GM10847 (cell line): ENCODE results near the gene STK4.

Source experiments
- POLR2A ChIP-seq: IDR thresholded peaks from 2 replicates; pipeline ENCODE4 v1.6.1; 2011; ENCODE audit not compliant: insufficient read length; ENCODE audit errors: extremely low read depth

The STK4 gene

DNA sequence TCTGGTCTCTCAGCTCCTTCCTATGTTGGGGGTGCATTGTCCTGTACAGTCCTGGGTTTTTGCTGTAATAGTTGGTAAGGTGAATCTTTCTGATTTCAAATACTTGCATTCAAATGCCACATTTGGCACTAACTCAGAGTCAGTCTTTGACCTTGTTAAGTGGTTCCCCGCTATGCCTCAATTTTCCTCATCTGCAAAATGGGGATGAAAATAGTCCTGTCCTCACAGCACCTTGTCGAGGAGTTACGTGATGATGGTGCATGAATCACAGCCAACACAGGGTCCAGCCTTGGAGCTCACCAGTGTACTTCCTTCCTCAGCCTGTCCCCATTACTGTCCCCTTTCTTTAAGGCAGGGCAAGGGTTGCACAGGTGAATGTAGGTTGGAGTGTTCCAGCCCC lies 147.6 kb downstream of the STK4 start:
- TF ChIP-seq POLR2A, result no peak

DNA sequence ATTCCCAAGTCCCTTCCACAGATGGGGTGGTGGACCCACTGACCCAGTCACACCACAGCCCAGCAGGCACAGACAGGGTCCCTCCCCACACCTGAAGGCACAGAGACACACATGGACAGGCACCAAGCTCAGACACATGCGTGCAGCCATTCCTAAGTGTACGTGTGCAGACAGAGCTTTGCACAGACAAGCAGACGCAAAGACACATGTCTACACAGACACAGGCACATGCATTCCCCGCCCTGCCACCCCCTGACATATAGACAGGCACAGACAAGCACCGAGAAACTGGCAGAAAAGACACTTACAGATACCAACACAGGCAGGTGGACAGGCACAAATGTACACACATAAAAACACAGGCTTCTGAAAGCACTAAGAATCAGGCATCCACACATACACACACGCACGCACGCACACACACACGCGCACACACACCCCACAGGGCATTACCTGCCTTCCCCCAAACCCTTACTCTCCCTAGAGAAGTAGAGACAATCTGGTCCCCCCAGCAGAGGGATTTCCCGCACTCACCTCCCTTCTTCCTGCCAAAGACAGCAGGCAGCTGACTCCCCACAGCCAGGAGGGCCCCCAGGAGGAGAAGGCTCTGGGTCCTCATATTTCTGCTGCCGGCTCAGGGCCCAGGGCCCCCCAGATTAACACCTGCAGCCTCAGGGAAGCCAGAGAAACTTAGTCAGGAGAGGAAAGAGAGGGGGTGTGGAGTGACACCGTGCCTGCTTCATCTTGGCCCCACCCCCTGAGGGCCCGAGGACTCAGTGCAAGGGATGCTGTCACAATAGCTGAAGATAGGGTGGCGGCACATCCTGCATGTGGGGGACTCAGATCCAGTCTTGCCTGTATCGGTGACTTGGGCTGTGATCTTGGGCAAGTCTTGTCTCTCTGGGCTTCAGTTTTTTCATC lies 148.4 kb downstream of the STK4 start, which contains the start of gene WFDC5:
Gene WFDC5 (minus strand): TSS at position 710 of the 921 bp plus-strand sequence. CDS start 91 bp downstream, at position 619.
- TF ChIP-seq POLR2A, result no peak

DNA sequence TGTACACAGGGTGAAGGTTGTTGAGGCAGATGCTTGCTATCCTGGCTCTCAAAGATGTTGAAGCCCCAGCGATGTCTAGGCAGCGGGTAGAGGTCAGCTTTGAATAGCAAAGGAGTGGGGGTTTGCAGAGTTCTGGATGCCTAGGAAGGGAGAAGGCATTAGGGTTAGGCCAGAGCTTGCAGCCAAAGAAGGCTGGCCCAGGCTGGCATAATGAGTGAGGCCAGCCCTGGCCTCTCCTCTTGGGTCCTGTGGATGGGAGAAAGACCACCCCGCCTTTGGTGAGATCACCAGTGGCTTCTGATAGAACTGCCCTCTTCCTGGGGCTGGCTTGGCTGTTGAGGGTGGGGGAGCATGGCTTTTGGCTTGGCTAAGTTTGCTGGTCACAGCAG lies 149.1 kb downstream of the STK4 start:
- no peak for TF ChIP-seq POLR2A

DNA sequence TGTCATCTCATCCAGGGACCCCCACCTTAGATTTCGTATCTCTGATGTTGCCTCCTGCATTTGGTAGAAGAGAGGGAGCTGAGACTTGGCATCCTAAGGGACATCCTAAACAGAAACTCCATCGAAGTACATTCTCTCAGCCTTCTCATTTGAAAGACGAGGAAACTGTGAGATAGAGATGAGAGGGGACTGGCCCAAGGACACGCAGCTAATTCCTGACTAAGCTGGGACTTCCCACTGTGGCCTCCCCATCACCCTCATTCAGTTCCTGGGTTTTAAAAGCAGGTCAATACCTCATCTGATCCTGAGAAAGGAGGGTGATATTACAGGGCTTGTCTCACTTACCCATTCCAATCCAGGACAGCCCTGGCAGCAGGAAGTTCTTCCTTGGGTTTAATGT lies 149.5 kb downstream of the STK4 start:
- no peak for TF ChIP-seq POLR2A

DNA sequence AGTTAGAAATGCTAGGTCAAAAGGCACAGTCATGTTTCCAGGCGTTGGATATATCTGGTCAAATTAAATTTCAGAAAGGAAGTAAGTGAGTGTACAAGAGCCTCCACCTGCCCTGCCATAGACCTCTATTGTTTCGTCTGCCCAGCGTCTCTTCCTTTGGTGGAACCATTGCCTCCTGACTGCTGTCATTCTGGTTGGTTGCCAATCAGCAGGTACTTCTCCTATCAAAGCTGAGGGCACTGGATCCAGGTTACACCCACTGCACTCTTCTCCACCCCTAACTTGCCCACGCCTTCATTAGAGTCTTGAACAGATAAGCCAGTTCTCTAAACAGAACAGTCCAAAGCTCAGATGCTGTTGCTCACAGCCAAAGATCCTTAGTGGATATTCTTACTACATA lies 151.3 kb downstream of the STK4 start:
- TF ChIP-seq POLR2A, result no peak

DNA sequence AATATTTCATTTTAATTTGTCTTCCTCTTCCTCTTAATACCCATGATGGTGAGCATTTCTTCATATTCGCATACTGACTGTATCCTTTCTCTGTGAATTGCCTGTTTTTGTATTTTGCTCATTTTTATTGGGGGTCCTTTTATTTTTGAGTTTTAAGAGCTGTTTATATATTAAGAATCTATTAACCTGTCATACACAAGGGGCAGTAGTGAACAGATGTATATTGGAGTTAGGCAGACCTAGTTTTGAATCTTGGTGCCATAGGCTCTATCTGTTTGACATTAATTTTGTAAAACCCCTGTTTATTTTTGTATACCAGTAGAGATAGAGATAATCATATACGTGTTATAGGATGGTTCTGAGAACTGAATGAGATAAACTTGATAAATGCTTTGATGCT lies 151.7 kb downstream of the STK4 start:
- no peak for TF ChIP-seq POLR2A

DNA sequence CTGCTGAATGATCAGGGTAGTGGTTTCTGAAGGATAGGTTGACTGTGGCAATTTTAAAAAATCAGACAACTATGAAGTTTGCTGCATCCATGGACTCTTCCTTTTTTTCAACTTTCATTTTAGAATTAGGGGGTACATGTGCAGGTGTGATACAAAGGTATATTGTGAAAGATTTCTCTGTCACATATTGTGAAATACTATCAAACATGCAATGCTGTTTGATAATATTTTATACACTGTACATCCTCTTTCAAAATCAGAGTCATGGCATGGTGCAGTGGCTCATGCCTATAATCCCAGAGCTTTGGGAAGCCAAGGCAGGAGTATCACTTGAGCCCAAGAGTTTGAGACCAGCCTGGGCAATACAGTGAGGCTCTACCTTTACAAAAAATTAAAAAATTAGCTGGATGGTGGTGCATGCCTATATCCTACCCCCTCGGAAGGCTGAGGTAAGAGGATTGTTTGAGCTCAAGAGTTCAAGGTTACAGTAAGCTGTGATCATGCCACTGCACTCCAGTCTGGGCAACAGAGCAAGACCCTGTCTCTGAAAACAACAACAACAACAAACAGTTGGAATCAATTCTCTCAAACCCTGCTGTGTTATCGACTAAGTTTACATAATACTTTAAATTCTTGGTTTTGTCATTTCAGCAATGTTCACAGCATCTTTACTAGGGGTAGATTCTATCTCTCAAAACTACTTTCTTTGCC lies 153.4 kb downstream of the STK4 start:
- TF ChIP-seq POLR2A, result no peak

DNA sequence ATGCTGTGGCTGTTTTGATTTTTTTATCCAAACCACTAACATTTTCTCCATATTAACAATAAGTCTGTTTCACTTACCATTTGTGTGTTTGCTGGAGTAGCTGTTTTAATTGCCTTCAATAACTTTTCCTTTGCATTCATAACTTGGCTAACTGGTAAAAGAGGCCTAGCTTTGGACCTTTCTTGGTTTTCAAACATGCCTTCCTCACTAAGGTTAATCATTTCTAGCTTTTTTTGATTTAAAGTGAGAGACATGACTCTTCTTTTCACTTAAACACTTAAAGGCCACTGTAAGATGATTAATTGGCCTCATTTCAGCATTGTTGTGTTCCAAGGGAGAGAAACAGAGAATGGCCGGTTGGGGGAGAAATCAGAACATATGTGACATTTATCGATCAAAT lies 155.1 kb downstream of the STK4 start:
- TF ChIP-seq POLR2A, result no peak

DNA sequence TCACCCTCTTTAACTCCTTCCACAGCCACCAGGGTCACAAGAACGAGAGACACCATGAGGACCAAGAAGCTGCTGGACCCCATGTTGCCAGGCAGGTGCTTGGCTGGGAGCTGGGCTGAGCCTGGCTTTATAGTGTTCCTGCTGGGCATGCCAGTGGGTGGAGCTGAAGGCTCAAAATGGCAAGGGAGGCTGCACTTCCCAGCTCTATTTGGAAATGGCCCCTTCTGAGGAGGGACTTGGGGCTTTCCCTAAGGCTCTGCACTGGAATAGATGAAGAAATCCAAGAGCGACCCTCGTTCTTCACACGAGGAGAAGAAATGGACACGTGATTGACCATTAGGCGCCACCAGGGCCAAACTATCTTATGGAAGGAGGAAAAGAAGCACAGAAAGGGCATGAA lies 158.1 kb downstream of the STK4 start, which contains the start of gene WFDC12:
Gene WFDC12 (minus strand): TSS at position 101 of the 400 bp plus-strand sequence. CDS start 18 bp downstream, at position 83.
- TF ChIP-seq POLR2A, result no peak

DNA sequence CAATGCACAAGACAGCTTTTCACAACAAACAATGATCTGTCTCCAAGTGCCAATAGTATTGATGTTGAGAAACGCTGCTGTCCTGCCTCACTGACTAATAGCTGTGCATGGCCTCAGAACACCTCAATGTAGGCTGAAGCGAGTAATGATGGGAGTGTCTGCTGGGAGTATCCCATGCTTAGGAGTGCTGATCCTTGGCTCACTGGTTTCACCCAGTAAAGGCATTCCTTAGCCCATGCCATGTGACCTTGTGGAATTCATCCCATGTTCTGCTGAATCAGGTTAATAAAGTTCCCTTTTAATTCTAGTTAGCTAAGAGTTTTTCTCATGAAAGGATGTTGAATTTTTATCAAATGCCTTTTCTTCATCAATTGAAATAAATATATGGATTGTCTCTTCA lies 161.8 kb downstream of the STK4 start:
- no peak for TF ChIP-seq POLR2A
